SW480 (cell line): Measurements from ENCODE around the gene ENPP1.
A peak's percentile ranks its signal among the peaks of the same experiment; 100 is the strongest.
"Not testable (repeated sequence)": the region's sequence is repeated elsewhere in the genome, so short reads cannot be mapped to it uniquely, and the experiment has no call there.

ENCODE experiments used
- DNase-seq: peaks from one replicate; pipeline ENCODE4 v3.0.0-alpha.2; 2016; ENCODE audit warnings: low spot score

ENPP1 gene

DNA sequence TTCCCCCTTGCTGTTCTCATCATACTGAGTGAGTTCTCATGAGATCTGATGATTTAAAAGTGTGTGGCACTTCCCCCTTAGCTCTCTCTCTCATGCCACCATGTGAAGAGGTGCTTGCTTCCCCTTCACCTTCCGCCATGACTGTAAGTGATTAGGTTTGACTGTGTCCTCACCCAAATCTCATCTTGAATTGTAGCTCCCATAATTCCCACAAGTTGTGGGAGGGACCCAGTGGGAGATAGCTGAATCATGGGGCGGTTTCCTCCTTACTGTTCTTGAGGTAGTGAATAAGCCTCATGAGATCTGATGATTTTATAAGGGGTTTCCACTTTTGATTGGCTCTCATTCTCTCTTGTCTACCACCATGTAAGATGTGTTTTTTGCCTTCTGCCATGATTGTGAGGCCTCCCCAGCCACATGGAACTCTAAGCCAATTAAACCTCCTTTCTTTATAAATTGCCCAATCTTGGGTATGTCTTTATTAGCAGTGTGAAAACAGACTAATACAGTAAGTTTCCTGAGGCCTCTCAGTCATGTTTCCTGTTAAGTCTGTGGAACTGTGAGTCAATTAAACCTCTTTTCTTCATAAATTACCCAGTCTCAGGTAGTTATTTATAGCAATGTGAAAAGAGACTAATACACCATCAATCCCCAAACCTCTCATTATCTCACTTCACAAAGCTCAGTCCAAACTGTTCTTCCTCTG, 108.4 kb downstream of the ENPP1 start:
- DNase-seq, result not testable (repeated sequence)

DNA sequence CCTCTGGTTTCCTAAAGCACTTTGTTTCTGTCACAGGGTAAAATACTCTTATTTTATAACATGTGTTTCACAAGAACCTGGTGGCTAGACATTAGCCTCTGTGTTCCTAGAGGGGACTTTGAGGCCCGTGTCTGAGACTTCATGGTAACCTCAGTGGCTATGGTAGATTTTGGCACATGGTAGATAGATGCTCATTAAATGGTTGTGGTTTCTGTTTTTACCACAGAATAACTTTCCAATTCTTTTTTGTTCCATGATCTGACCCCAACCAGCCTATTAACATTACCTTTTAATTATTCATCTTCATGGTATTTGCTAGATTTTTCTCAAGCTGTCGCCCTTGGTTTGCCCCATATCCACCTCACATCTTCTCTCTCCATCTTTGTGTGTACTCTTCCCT, 109.0 kb downstream of the ENPP1 start:
- no peak for DNase-seq

DNA sequence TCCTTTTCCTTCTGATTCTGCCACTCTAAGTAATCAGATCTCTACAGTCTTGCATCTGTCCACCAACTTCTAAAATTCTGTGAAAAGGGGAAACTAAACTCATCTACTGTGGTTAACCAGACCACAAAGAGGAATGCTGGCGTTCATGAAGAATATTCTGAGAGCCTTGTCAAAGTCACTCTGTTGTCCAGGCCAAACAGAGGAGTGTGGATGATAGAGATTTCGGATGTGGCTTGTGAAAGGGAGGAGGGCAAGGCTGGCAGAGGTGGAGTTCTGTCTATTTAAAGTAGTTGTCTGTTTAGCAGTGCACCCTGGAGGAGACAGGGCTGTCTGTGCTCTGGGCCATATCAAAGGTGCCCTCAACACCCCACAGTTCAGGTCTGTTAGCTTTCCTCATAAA, 109.5 kb downstream of the ENPP1 start:
- DNase-seq, result peak; percentile 39

DNA sequence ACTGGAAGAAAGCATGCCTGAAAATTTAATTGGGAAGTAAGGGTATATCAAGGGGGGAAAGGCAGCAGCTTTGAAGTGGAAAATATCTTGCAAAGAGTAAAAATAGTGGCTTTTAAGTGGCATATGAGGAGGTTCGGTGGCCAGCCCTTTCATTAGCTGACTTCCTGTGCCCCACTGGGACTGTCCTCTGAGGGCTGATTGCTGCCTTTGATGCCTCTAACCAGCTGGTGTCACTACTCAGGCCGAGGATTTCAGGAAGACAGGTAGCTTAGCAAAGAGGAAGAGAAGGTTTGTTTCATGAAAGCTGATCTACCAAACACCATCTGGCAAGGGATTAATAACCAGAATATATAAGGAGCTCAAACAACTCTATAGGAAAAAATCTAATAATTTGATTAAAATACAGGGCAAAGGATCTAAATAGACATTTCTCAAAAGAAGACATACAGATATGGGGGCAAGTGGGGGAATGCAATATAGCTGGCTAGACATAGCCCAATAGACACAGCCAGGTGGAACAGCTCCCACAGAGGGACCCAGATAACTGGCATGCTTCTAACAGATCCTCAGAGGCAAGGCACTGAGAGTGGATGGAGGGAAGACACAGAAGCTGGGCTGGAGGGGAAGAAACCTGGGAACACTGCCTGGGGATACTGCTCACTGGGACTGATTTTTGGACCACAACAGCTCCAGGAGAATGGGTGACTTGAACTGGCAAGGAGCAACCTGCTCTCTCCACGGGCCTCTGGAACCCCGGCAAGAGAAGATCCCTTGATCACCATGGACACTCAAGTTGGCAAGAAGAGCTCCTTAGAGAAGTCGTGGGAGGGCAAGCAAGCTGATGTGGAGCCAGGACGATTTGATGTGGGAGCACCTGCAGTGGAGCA, 110.2 kb downstream of the ENPP1 start:
- peak; percentile 43 for DNase-seq

GRCh38 chr6:131918650-131919355, 111.0 kb downstream of the ENPP1 start:
- DNase-seq, result no peak

DNA sequence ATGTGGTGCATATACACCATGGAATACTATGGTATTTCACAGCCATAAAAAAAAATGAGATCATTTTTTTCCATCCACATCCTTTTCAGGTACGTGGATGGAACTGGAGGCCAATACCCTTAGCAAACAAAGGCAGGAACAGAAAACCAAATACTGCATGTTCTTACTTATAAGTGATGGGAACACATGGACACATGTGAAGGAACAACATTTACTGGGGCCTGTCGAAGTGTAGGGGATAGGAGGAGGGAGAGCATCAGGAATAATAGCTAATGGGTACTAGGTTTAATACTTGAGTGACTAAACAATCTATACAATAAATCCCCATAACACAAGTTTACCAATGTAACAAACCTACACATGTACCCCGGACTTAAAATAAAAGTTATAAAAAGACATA, 112.8 kb downstream of the ENPP1 start:
- DNase-seq, result no peak

GRCh38 chr6:131923356-131923755, 115.5 kb downstream of the ENPP1 start:
- peak; percentile 8 for DNase-seq

- peak; percentile 53 for DNase-seq
Measured at GRCh38 chr6:131924881-131925474, 117.2 kb downstream of the ENPP1 start.

DNA sequence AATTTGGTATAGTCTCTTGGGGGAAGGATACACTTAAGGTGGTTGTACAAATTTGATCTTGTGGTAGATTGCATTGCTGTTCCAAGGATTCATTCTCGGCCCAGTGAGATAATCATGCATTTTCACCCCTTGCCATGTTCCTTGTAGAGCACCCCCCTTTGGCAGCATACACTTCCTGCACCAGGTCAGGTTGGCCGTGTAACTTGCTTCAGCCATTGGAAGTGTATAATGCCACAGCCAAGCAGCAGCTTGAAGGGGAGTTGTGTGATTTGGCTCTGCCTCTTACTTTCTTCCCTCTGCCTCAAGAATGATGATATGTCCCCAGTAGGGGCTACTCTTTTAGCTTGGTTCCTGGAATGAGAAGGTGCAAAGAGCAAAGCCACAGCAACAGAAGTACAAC, 121.4 kb downstream of the ENPP1 start:
- DNase-seq, result no peak

GRCh38 chr6:131929976-131930375, 122.2 kb downstream of the ENPP1 start:
- no peak for DNase-seq

- no peak for DNase-seq
Measured at GRCh38 chr6:131931063-131931750, 123.4 kb downstream of the ENPP1 start.

GRCh38 chr6:131936156-131936555, 128.3 kb downstream of the ENPP1 start:
- DNase-seq, result no peak

GRCh38 chr6:131937226-131937625, 129.4 kb downstream of the ENPP1 start:
- DNase-seq, result no peak

DNA sequence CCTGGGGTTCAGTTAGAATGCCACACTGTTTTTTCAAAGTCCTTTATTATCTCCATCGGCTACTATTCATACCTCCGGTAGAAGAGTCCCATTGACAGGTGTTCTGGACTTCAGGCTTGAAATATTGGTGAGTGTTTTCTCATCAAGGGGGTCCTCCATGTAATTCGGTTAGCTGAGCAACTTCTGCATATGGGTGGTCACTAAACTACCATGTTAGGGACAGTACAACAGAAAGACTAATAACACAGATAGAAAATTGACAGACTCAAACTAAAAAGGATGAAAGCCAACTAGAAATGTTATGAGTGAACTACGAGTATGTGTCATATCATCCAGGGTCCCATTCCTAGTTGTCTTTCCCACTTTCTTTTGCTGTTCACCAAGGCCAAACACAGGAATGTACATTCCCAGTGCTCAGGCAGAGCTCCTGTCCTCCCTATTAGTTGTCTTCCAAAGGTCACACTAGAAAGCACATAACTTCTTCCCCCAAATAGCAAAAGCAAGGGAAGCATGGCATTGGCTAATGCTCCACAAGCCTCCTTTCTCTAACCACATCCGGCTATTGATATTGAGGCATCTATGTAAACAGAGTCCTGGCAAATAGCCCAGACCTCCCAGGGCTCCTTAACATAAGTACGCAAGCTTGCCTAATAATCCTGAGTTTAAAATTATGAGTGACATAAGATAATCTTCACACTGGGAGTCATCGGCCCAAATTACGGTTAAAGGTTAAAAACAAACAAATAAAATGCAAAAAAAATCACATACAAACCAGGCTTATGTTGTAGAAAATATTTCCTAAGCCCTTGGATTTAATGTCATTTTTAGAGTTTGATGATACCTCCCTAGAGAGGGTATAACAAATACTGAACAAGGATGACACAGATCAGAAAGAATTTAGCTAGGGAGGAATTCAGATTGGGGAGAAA, 130.1 kb downstream of the ENPP1 start:
- no peak for DNase-seq
